GM12891 (cell line): Measurements from ENCODE around the gene SH3BP5L.

Experiments used
- POLR2A ChIP-seq: IDR thresholded peaks from 2 replicates; pipeline ENCODE4 v1.6.1; 2011; ENCODE audit warnings: low read depth, low read length, control low read depth
- POLR2AphosphoS5 ChIP-seq: IDR thresholded peaks from 2 replicates; pipeline ENCODE4 v1.6.1; 2011; ENCODE audit warnings: low read depth, low read length, control low read depth

DNA sequence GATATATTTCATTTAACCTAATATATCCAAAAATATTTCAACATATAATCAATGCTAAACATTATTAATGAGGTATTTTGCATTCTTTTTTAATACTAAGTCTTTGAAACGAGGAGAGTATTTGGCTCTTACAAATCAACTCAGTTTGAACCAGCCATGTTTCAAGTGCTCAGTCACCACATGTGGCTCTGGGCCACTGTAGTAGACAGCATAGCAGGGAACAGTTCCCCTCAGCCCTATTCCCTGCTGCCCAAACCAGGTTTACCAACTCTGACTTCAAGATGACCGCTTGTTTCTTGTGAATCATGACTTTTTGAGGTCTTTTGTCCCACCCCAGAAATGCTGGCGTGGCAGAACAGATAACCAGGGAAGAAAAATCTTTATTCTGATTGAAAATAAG is 18.0 kb upstream of the SH3BP5L start:
- no peak for TF ChIP-seq POLR2A
- no peak for TF ChIP-seq POLR2AphosphoS5
